Right lobe of liver (tissue), 4 donors: ENCODE results near the gene ANO9.

Experiments used
- CTCF ChIP-seq, 4 donors: fragments of 200-600 bp in 3 of 4; fragments of 450-650 bp in 1 of 4; IDR thresholded peaks; one replicate each; pipeline versions ENCODE4 v1.5.1 to v1.8.0; 2016 to 2022; ENCODE audit warnings: antibody characterized with exemption in 4 of 4, mild to moderate bottlenecking in 2 of 4
- POLR2A ChIP-seq: fragments of 450-650 bp; IDR thresholded peaks from one replicate; pipeline ENCODE4 v1.6.1; 2017; ENCODE audit warnings: antibody characterized with exemption, mild to moderate bottlenecking
- donor health status: DM: no; HTN: no; CAD: no.
- donor health status: DM: no; HTN: no; CAD: no.
- donor health status: DM: no; HTN: yes; CAD: no.

- TF ChIP-seq CTCF (IDR thresholded peaks at IDR 0.05) (no peak), POLR2A (no peak)
Observed at GRCh38 chr11:487571-488021, 45.8 kb upstream of the ANO9 start.
